ENCODE data around the gene ISM2. TPM values are rescaled to one million over a fixed set of nuclear protein-coding genes. Genes with fewer than 3 reads are reported as not detected.

ISM2 gene
- total RNA-seq, 1 experiment from 2014 or later: 2.6 TPM

- no TSS peak for BruUV-seq (replicated peaks)
- in situ Hi-C loops (cut with HindIII; ENCODE audit: low pct_unique_long_range_greater_than_20kb, low sequenced_read_pairs) (no loop called here), intact Hi-C loops (cut with micrococcal nuclease; ENCODE audit: unreplicated experiment) (no loop called here)
- Histone ChIP-seq H3K4me3 (ENCODE audit: low read depth in 2 of 2, low read length in 2 of 2) (no peak overlapping the region), H3K27ac (ENCODE audit: low read length) (no peak overlapping the region), H3K9me3 (ENCODE audit: control insufficient read depth, insufficient read depth, low read depth, low read length) (no peaks in the 10 kb centered on the region), H3K36me3 (ENCODE audit: control insufficient read depth, insufficient read depth, low read length) (peaks cover 2% of the 10 kb centered on the region), H3K27me3 (ENCODE audit: control insufficient read depth, insufficient read depth, low read length) (no peaks in the 10 kb centered on the region), H3K4me1 (ENCODE audit: control insufficient read depth, insufficient read depth, low read length) (no peaks in the 10 kb centered on the region)
- no peak for TF ChIP-seq TCF7L2 (IDR thresholded peaks at IDR 0.05; ENCODE audit: low read depth, low read length)
- no peak for TF ChIP-seq SIN3A (IDR thresholded peaks at IDR 0.05; ENCODE audit: borderline replicate concordance, insufficient read depth, low read depth, low read length)
- ATAC-seq (no peak), DNase-seq (ENCODE audit: low read depth, low spot score) (no peak)
- CTCF ChIA-PET: no interaction called here
- POLR2A ChIA-PET: no interaction called here
These were observed 27.6 kb upstream of the ISM2 start for GRCh38 chr14:77526266-77526665.

GRCh38 chr14:77524536-77524935 is 25.9 kb upstream of the ISM2 start:
- in situ Hi-C loops (cut with HindIII; ENCODE audit: low pct_unique_long_range_greater_than_20kb, low sequenced_read_pairs): no loop called here

More at GRCh38 chr14:77524536-77524935, 25.9 kb upstream of the ISM2 start:
- CTCF ChIA-PET: no interaction called here
- BruUV-seq (replicated peaks): no TSS peak
- H3K36me3 ChIP-seq (ENCODE audit: control insufficient read depth, insufficient read depth, low read length): peaks cover 3% of the 10 kb centered on the region
- TF ChIP-seq TCF7L2 (IDR thresholded peaks at IDR 0.05; ENCODE audit: low read depth, low read length) (no peak), SIN3A (IDR thresholded peaks at IDR 0.05; ENCODE audit: borderline replicate concordance, insufficient read depth, low read depth, low read length) (no peak), POLR2AphosphoS5 (IDR thresholded peaks at IDR 0.05; ENCODE audit: low read depth, low read length) (no peak), REST (IDR thresholded peaks at IDR 0.05; ENCODE audit: insufficient read depth in 1 of 2, low read depth in 2 of 2, low read length in 1 of 2) (no peak), CTCF (IDR thresholded peaks at IDR 0.05) (no peak)
- POLR2A ChIA-PET: no interaction called here
- H3K4me3 ChIP-seq (ENCODE audit: low read depth in 2 of 2, low read length in 2 of 2): no peak overlapping the region
- H3K9me3 ChIP-seq (ENCODE audit: control insufficient read depth, insufficient read depth, low read depth, low read length): no peaks in the 10 kb centered on the region
- no peak overlapping the region for H3K27ac ChIP-seq (ENCODE audit: low read length)
- DNase-seq (ENCODE audit: low read depth, low spot score) (no peak), ATAC-seq (no peak)
- no peaks in the 10 kb centered on the region for H3K27me3 ChIP-seq (ENCODE audit: control insufficient read depth, insufficient read depth, low read length)
- H3K4me1 ChIP-seq (ENCODE audit: control insufficient read depth, insufficient read depth, low read length): no peaks in the 10 kb centered on the region
- intact Hi-C loops (cut with micrococcal nuclease; ENCODE audit: unreplicated experiment): no loop called here
